DLD1 (cell line): ENCODE measurements around the gene LDLRAD4.

Experiments
- in situ Hi-C: cut with HindIII; loops from 2 replicates; pipeline ENCODE4 v1.10.0; 2017; ENCODE audit warnings: low sequenced_read_pairs

The LDLRAD4 gene

GRCh38 chr18:13280070-13280795 is 61.7 kb downstream of the LDLRAD4 start:
- in situ Hi-C loops: no loop called here

GRCh38 chr18:13281406-13281805 is 62.8 kb downstream of the LDLRAD4 start:
- in situ Hi-C loops: no loop called here

- in situ Hi-C loops: no loop called here
These were observed 65.2 kb downstream of the LDLRAD4 start for GRCh38 chr18:13283746-13284145.

GRCh38 chr18:13284330-13285027 is 65.9 kb downstream of the LDLRAD4 start:
- in situ Hi-C loops: no loop called here

GRCh38 chr18:13285874-13286273 is 67.3 kb downstream of the LDLRAD4 start:
- in situ Hi-C loops: no loop called here

GRCh38 chr18:13286456-13287125 is 68.0 kb downstream of the LDLRAD4 start:
- in situ Hi-C loops: no loop called here

- in situ Hi-C loops: no loop called here
These were observed 68.8 kb downstream of the LDLRAD4 start for GRCh38 chr18:13287372-13287771.

GRCh38 chr18:13288509-13289133 is 70.1 kb downstream of the LDLRAD4 start:
- in situ Hi-C loops: no loop called here

GRCh38 chr18:13289481-13290205 is 71.1 kb downstream of the LDLRAD4 start:
- in situ Hi-C loops: no loop called here

GRCh38 chr18:13290856-13291271 is 72.3 kb downstream of the LDLRAD4 start:
- in situ Hi-C loops: no loop called here

- in situ Hi-C loops: no loop called here
These were observed 72.7 kb downstream of the LDLRAD4 start for GRCh38 chr18:13291299-13291698.

- in situ Hi-C loops: no loop called here
These were observed 73.3 kb downstream of the LDLRAD4 start for GRCh38 chr18:13291745-13292447.

- in situ Hi-C loops: no loop called here
These were observed 74.2 kb downstream of the LDLRAD4 start for GRCh38 chr18:13292736-13293135.

GRCh38 chr18:13294309-13294708 is 75.7 kb downstream of the LDLRAD4 start:
- in situ Hi-C loops: no loop called here

GRCh38 chr18:13295894-13296293 is 77.3 kb downstream of the LDLRAD4 start:
- in situ Hi-C loops: no loop called here

GRCh38 chr18:13296867-13297574 is 78.5 kb downstream of the LDLRAD4 start:
- in situ Hi-C loops: no loop called here

- in situ Hi-C loops: no loop called here
These were observed 79.7 kb downstream of the LDLRAD4 start for GRCh38 chr18:13298262-13298661.

- in situ Hi-C loops: no loop called here
These were observed 81.5 kb downstream of the LDLRAD4 start for GRCh38 chr18:13300029-13300428.

- in situ Hi-C loops: no loop called here
These were observed 82.2 kb downstream of the LDLRAD4 start for GRCh38 chr18:13300796-13301195.

GRCh38 chr18:13302040-13302439 is 83.5 kb downstream of the LDLRAD4 start:
- in situ Hi-C loops: no loop called here
